H1 (cell line): ENCODE data around the gene KIF1B. TPM values are rescaled to one million over a fixed set of nuclear protein-coding genes. Genes with fewer than 3 reads are reported as not detected.

Experiments used
- CTCF ChIA-PET: fragments of 300-600 bp; sonication (Branson Sonifier 250); formaldehyde crosslinking; loops from one replicate; lab custom pipeline; 2021; ENCODE audit not compliant: partially characterized antibody; lab: Charles Lee
- POLR2A ChIA-PET: fragments of 300-600 bp; sonication (Branson Sonifier 250); formaldehyde crosslinking; loops from one replicate; lab custom pipeline; 2021; ENCODE audit warnings: inconsistent platforms; ENCODE audit not compliant: partially characterized antibody; lab: Charles Lee
- DNase-seq, 2 experiments: peaks; one replicate each; pipeline versions ENCODE4 v3.0.0 to v3.0.0-alpha.2; 2010 to 2022; ENCODE audit warnings: low spot score in 2 of 2, low read depth in 1 of 2, mixed read lengths in 1 of 2
- FAIRE-seq: peaks from 2 replicates; lab custom pipeline; 2011; peaks lifted over from hg19 to GRCh38; lab: Jason Lieb, UNC
- H2AFZ ChIP-seq: 2 replicates; pipeline ENCODE4 v1.8.1; 2012; ENCODE audit warnings: low read length, inconsistent platforms
- H2AK5ac ChIP-seq: 2 replicates; pipeline ENCODE4 v1.6.1; 2013; ENCODE audit warnings: low read depth, low read length
- H2BK120ac ChIP-seq: replicated peaks from 2 replicates; pipeline ENCODE3; 2013; ENCODE audit warnings: low read depth, low read length, inconsistent platforms
- H2BK12ac ChIP-seq: 2 replicates; pipeline ENCODE4 v1.6.1; 2013; ENCODE audit warnings: low read depth, low read length
- H2BK15ac ChIP-seq: 2 replicates; pipeline ENCODE4 v1.6.1; 2013; ENCODE audit warnings: low read length
- H2BK20ac ChIP-seq: 2 replicates; pipeline ENCODE4 v1.6.1; 2013; ENCODE audit warnings: low read length
- H2BK5ac ChIP-seq: 2 replicates; pipeline ENCODE4 v1.6.1; 2013; ENCODE audit warnings: low read depth, low read length
- H3K14ac ChIP-seq: 2 replicates; pipeline ENCODE4 v1.6.1; 2013; ENCODE audit warnings: inconsistent platforms; ENCODE audit not compliant: insufficient read length
- H3K18ac ChIP-seq: 2 replicates; pipeline ENCODE4 v1.6.1; 2013; ENCODE audit warnings: low read length; ENCODE audit errors: extremely low read depth
- H3K23ac ChIP-seq: 2 replicates; pipeline ENCODE4 v1.6.1; 2013; ENCODE audit warnings: inconsistent platforms; ENCODE audit not compliant: insufficient read length
- H3K23me2 ChIP-seq: 2 replicates; pipeline ENCODE4 v1.6.1; 2013; ENCODE audit warnings: low read depth, low read length
- H3K27ac ChIP-seq: 2 replicates; pipeline ENCODE4 v1.6.1; 2011; ENCODE audit warnings: low read depth, low read length, inconsistent platforms
- H3K27me3 ChIP-seq, 4 experiments: replicated peaks in 1 of 4; 1 replicate in 1 of 4; 2 replicates in 3 of 4; pipeline versions ENCODE4 v1.6.1 to v1.8.1; 2011 to 2013; ENCODE audit warnings: low read length in 3 of 4, mild to moderate bottlenecking in 3 of 4, inconsistent platforms in 2 of 4, mixed read lengths in 2 of 4, moderate library complexity in 1 of 4; ENCODE audit not compliant: control insufficient read depth in 3 of 4, insufficient read depth in 3 of 4; ENCODE audit errors: extremely low read depth in 1 of 4
- H3K36me3 ChIP-seq, 4 experiments: 2 replicates each; pipeline versions ENCODE4 v1.6.1 to v1.8.1; 2011 to 2013; ENCODE audit warnings: mild to moderate bottlenecking in 4 of 4, low read length in 3 of 4, moderate library complexity in 2 of 4, control low read depth in 1 of 4, inconsistent platforms in 1 of 4; ENCODE audit not compliant: insufficient read depth in 4 of 4, control insufficient read depth in 2 of 4
- H3K4ac ChIP-seq: replicated peaks from 2 replicates; pipeline ENCODE3; 2013; ENCODE audit warnings: low read length, low read depth, mixed read lengths, inconsistent platforms; ENCODE audit not compliant: insufficient read length
- H3K4me1 ChIP-seq, 4 experiments: replicated peaks in 1 of 4; 1 replicate in 1 of 4; 2 replicates in 3 of 4; pipeline versions ENCODE4 v1.6.1 to v1.8.1; 2011 to 2013; ENCODE audit warnings: low read length in 3 of 4, inconsistent platforms in 2 of 4, mixed read lengths in 1 of 4; ENCODE audit not compliant: insufficient read depth in 4 of 4, control insufficient read depth in 3 of 4
- H3K4me2 ChIP-seq, 2 experiments: 2 replicates each; pipeline versions ENCODE4 v1.6.1 to v1.8.1; 2011 to 2013; ENCODE audit warnings: low read depth in 2 of 2, low read length in 2 of 2, control low read depth in 1 of 2, inconsistent platforms in 1 of 2, mild to moderate bottlenecking in 1 of 2; ENCODE audit not compliant: insufficient read depth in 1 of 2
- H3K4me3 ChIP-seq, 4 experiments: fragments of 200-600, 300-600 bp in 1 of 4; sonication (generic), shearing (Covaris generic), sonication (Bioruptor Twin) in 1 of 4; 2 replicates each; pipeline versions ENCODE4 v1.5.1 to v1.8.1; 2011 to 2016; ENCODE audit warnings: low read length in 4 of 4, low read depth in 3 of 4, control low read depth in 2 of 4, inconsistent platforms in 2 of 4, mild to moderate bottlenecking in 2 of 4, mixed read lengths in 1 of 4, moderate library complexity in 1 of 4; ENCODE audit not compliant: insufficient read depth in 2 of 4; ENCODE audit errors: extremely low read depth in 1 of 4
- H3K56ac ChIP-seq: replicated peaks from 2 replicates; pipeline ENCODE3; 2013; ENCODE audit warnings: low read depth, mild to moderate bottlenecking, mixed read lengths, low read length, inconsistent platforms; ENCODE audit not compliant: insufficient read length
- H3K79me1 ChIP-seq: 2 replicates; pipeline ENCODE4 v1.6.1; 2013; ENCODE audit warnings: low read depth, low read length, control low read depth
- H3K79me2 ChIP-seq, 2 experiments: 2 replicates each; pipeline versions ENCODE4 v1.6.1 to v1.8.1; 2012 to 2013; ENCODE audit warnings: low read length in 2 of 2, mild to moderate bottlenecking in 2 of 2, inconsistent platforms in 1 of 2; ENCODE audit not compliant: insufficient read depth in 2 of 2, control insufficient read depth in 1 of 2
- H3K9ac ChIP-seq, 4 experiments: replicated peaks in 1 of 4; 1 replicate in 1 of 4; 2 replicates in 3 of 4; pipeline versions ENCODE4 v1.6.1 to v1.8.1; 2011 to 2013; ENCODE audit warnings: low read depth in 3 of 4, low read length in 3 of 4, control low read depth in 2 of 4, mild to moderate bottlenecking in 2 of 4, moderate library complexity in 2 of 4, inconsistent platforms in 1 of 4; ENCODE audit errors: extremely low read depth in 1 of 4
- H3K9me3 ChIP-seq, 2 experiments: 2 replicates each; pipeline versions ENCODE4 v1.6.1 to v1.8.1; 2012 to 2013; ENCODE audit warnings: mild to moderate bottlenecking in 2 of 2, moderate library complexity in 2 of 2, control low read depth in 1 of 2, inconsistent platforms in 1 of 2, low read depth in 1 of 2, low read length in 1 of 2, mixed read lengths in 1 of 2; ENCODE audit not compliant: insufficient read depth in 2 of 2
- H4K20me1 ChIP-seq, 2 experiments: replicated peaks in 1 of 2; 2 replicates each; pipeline versions ENCODE3 to v1.8.1; 2011 to 2013; ENCODE audit warnings: inconsistent platforms in 2 of 2, low read length in 2 of 2, mild to moderate bottlenecking in 1 of 2; ENCODE audit not compliant: insufficient read depth in 2 of 2, control insufficient read depth in 1 of 2
- H4K5ac ChIP-seq: 2 replicates; pipeline ENCODE4 v1.6.1; 2013; ENCODE audit warnings: low read length, low read depth, mixed read lengths, inconsistent platforms; ENCODE audit not compliant: insufficient read length
- H4K8ac ChIP-seq: 2 replicates; pipeline ENCODE4 v1.8.0; 2013; ENCODE audit warnings: mild to moderate bottlenecking, moderate library complexity, low read length, inconsistent platforms; ENCODE audit not compliant: insufficient read depth; ENCODE audit errors: extremely low read depth
- H4K91ac ChIP-seq: replicated peaks from 2 replicates; pipeline ENCODE3; 2013; ENCODE audit warnings: low read length, mixed read lengths, inconsistent platforms; ENCODE audit not compliant: insufficient read length
- EZH2 ChIP-seq: fragments of 200-600 bp; sonication (generic); IDR thresholded peaks from 2 replicates; pipeline ENCODE4 v1.7.1; 2012; ENCODE audit warnings: low read depth, mild to moderate bottlenecking, moderate library complexity, low read length, inconsistent platforms; ENCODE audit not compliant: severe bottlenecking
- JUN ChIP-seq: IDR thresholded peaks from 2 replicates; pipeline ENCODE4 v1.6.1; 2011; ENCODE audit warnings: low read depth, mild to moderate bottlenecking, improper control_type of control experiment, low read length
- POLR2AphosphoS5 ChIP-seq: IDR thresholded peaks from 2 replicates; pipeline ENCODE4 v1.6.1; 2011; ENCODE audit warnings: low read depth, low read length
- SP2 ChIP-seq: IDR thresholded peaks from 2 replicates; pipeline ENCODE4 v1.6.1; 2012; ENCODE audit warnings: mild to moderate bottlenecking, low read length, inconsistent platforms
- SUZ12 ChIP-seq: fragments of 200-600 bp; sonication (generic); IDR thresholded peaks from 2 replicates; pipeline ENCODE4 v1.6.1; 2012; ENCODE audit warnings: mild to moderate bottlenecking, inconsistent platforms, low read length, moderate library complexity, mixed read lengths
- WGBS, 2 experiments: shearing (Covaris generic) in 1 of 2; methylation state at CpG; one replicate each; pipeline versions ENCODE4 v1.1.6 to v1.1.7; 2013 to 2015; ENCODE audit warnings: low lambda C conversion rate in 2 of 2, mixed read lengths in 2 of 2, inconsistent platforms in 1 of 2, low coverage in 1 of 2, missing lambda C conversion rate in 1 of 2; ENCODE audit not compliant: insufficient replicate concordance in 2 of 2, insufficient coverage in 1 of 2, insufficient read length in 1 of 2; ENCODE audit errors: extremely low coverage in 1 of 2, missing lambda C conversion rate in 1 of 2; 5-methylcytosine and 5-hydroxymethylcytosine counted together
- polyA plus RNA-seq, 7 experiments: library from polyadenylated mRNA; depleted of rRNA in 3 of 7; stranded (reverse) in 5 of 7; unstranded in 2 of 7; fragments of >200 nt in 5 of 7; fragments of 200-250 nt in 2 of 7; gene quantifications; 1 replicate in 5 of 7; 2 replicates in 1 of 7; 4 replicates in 1 of 7; pipeline versions ENCODE4 v1.2.1 to v1.2.3, GENCODE V29; 2011 to 2013; ENCODE audit warnings: missing spikeins in 2 of 7, mixed read lengths in 2 of 7
- total RNA-seq: library from RNA; stranded (reverse); fragmentation: NEBNext Ultra II Directional; extraction: Animal tissue kit (Norgen Biotek cat#: 25700); gene quantifications from 2 replicates; pipeline ENCODE4 v1.2.1, GENCODE V29; 2021

KIF1B gene
- total and polyA plus RNA-seq, 2 of the 8 experiments (the other 6 are each of a cell fraction or from before 2014, with no cell fraction given), result 39.1 to 74.2 TPM

DNA sequence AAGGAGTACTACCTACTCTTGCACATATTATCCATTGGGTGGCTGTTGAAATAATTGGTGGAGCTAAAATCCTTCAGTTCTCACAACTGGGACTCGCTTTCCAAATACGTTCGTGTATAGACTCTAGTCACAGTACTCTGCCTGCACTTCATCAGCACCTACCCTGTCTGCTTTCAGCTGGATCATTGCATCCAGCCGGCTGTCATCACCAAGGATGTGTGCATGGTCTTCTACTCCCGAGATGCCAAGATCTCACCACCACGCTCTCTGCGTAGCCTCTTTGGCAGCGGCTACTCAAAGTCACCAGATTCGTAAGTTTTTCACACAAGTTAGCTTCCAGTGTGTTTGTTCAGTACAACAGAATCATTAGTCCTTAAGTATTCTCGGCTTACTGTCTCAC, 151.1 kb downstream of the KIF1B start:
- Histone ChIP-seq H3K4me2 (no peak overlapping the region), H4K8ac (no peak overlapping the region), H3K18ac (no peak overlapping the region), H3K79me2 (no peaks in the 10 kb centered on the region), H2BK5ac (no peak overlapping the region), H3K27ac (no peak overlapping the region), H2BK20ac (no peak overlapping the region), H3K4ac (no peak overlapping the region), H3K56ac (no peak overlapping the region), H3K9me3 (no peaks in the 10 kb centered on the region), H3K9ac (no peak overlapping the region), H2AFZ (no peak overlapping the region), H3K27me3 (no peaks in the 10 kb centered on the region), H4K91ac (no peak overlapping the region), H2BK15ac (no peak overlapping the region), H3K23ac (no peak overlapping the region), H2BK12ac (no peak overlapping the region), H2BK120ac (no peak overlapping the region), H3K4me1 (no peaks in the 10 kb centered on the region), H3K14ac (no peak overlapping the region), H2AK5ac (no peak overlapping the region), H4K20me1 (peaks cover 2 to 3% of the 10 kb centered on the region in 2 experiments), H3K36me3 (peaks cover 9 to 31% (median 21%) of the 10 kb centered on the region in 4 experiments), H3K23me2 (no peaks in the 10 kb centered on the region), H4K5ac (no peak overlapping the region), H3K79me1 (no peaks in the 10 kb centered on the region), H3K4me3 (no peak overlapping the region)
- TF ChIP-seq SUZ12 (no peak), SP2 (no peak), POLR2AphosphoS5 (no peak), JUN (no peak), EZH2 (no peak)
- ChIA-PET POLR2A (no interaction called here), CTCF (no interaction called here)
- DNase-seq (no peak), FAIRE-seq (no peak)
- 92% methylated on average over 10 of the region's 10 CpGs; no CpG with 5 or more reads in 1 of the 2 experiments for WGBS, 2 experiments
